B cell (primary cell): ENCODE data around the gene ZNF428. TPM values are rescaled to one million over a fixed set of nuclear protein-coding genes. Genes with fewer than 3 reads are reported as not detected.
A peak's percentile ranks its signal among the peaks of the same experiment; 100 is the strongest.

ENCODE experiments used
- ATAC-seq: fragments of 200-7000 bp; cut with Tn5 transposase; one replicate; pipeline ENCODE4 v1.10.0; 2021; ENCODE audit warnings: low read depth, mild to moderate bottlenecking, moderate number of reproducible peaks, moderate library complexity
- CTCF ChIA-PET: fragments of 350-600 bp; sonication (Branson Sonifier 250); formaldehyde crosslinking; loops from one replicate; lab custom pipeline; 2021; ENCODE audit warnings: antibody characterized with exemption, inconsistent platforms; lab: Charles Lee
- POLR2A ChIA-PET: fragments of 350-600 bp; sonication (Branson Sonifier 250); formaldehyde crosslinking; loops from one replicate; lab custom pipeline; 2021; ENCODE audit warnings: antibody characterized with exemption; lab: Charles Lee
- DNase-seq: peaks from one replicate; pipeline ENCODE4 v3.0.0; 2013
- H2AFZ ChIP-seq: 2 replicates; pipeline ENCODE4 v1.6.1; 2012; ENCODE audit warnings: mild to moderate bottlenecking, low read depth, low read length; ENCODE audit not compliant: insufficient read depth, poor library complexity, severe bottlenecking
- H3K27ac ChIP-seq, 2 donors: 1 replicate in 1 of 2; 2 replicates in 1 of 2; pipeline ENCODE4 v1.5.1; 2012 to 2013; ENCODE audit warnings: low read length in 2 of 2, mild to moderate bottlenecking in 2 of 2, moderate library complexity in 1 of 2
- H3K27me3 ChIP-seq, 4 experiments: fragments of 200-600 bp in 1 of 4; sonication (generic) in 1 of 4; replicated peaks in 1 of 4; 1 replicate in 2 of 4; 2 replicates in 2 of 4; pipeline versions ENCODE4 v1.6.1 to v1.7.0; 2013 to 2016; ENCODE audit warnings: low read length in 3 of 4, mild to moderate bottlenecking in 2 of 4, mixed read lengths in 1 of 4, moderate library complexity in 1 of 4; ENCODE audit not compliant: insufficient read depth in 4 of 4, control insufficient read depth in 3 of 4; ENCODE audit errors: control extremely low read depth in 1 of 4
- H3K36me3 ChIP-seq, 2 experiments: replicated peaks in 1 of 2; 1 replicate in 1 of 2; 2 replicates in 1 of 2; pipeline versions ENCODE4 v1.6.1 to v1.7.1; 2013; ENCODE audit warnings: low read length in 1 of 2; ENCODE audit not compliant: insufficient read depth in 2 of 2, control insufficient read depth in 1 of 2; ENCODE audit errors: control extremely low read depth in 1 of 2, extremely low read depth in 1 of 2
- H3K4me1 ChIP-seq, 2 donors: fragments of 200-600 bp in 1 of 2; sonication (generic) in 1 of 2; 1 replicate in 1 of 2; 2 replicates in 1 of 2; pipeline versions ENCODE4 v1.5.1 to v1.6.1; 2013 to 2017; ENCODE audit warnings: low read length in 2 of 2; ENCODE audit not compliant: control insufficient read depth in 2 of 2, insufficient read depth in 2 of 2
- H3K4me2 ChIP-seq: replicated peaks from 2 replicates; pipeline ENCODE3; 2012; ENCODE audit warnings: mild to moderate bottlenecking, low read depth, low read length; ENCODE audit not compliant: poor library complexity, severe bottlenecking
- H3K4me3 ChIP-seq, 5 experiments: fragments of 200-600 bp in 1 of 5; sonication (generic) in 1 of 5; 1 replicate in 3 of 5; 2 replicates in 2 of 5; pipeline versions ENCODE4 v1.5.1 to v1.7.0; 2011 to 2016; ENCODE audit warnings: low read length in 4 of 5, mild to moderate bottlenecking in 4 of 5, low read depth in 2 of 5, control low read depth in 1 of 5, moderate library complexity in 1 of 5; ENCODE audit not compliant: insufficient read depth in 1 of 5; ENCODE audit errors: control extremely low read depth in 1 of 5, extremely low read depth in 1 of 5
- H3K79me2 ChIP-seq: fragments of 200-600 bp; sonication (generic); one replicate; pipeline ENCODE4 v1.6.0; 2016; ENCODE audit warnings: low read length; ENCODE audit not compliant: control insufficient read depth, insufficient read depth
- H3K9ac ChIP-seq: fragments of 200-600 bp; sonication (generic); 2 replicates; pipeline ENCODE4 v1.6.1; 2017; ENCODE audit warnings: mild to moderate bottlenecking, low read length, moderate library complexity
- H3K9me3 ChIP-seq, 3 donors: one replicate each; pipeline versions ENCODE4 v1.6.1 to v1.7.1; 2013; ENCODE audit warnings: low read length in 2 of 3; ENCODE audit not compliant: control insufficient read depth in 2 of 3, insufficient read depth in 1 of 3; ENCODE audit errors: control extremely low read depth in 1 of 3
- H4K20me1 ChIP-seq: 2 replicates; pipeline ENCODE4 v1.6.0; 2012; ENCODE audit warnings: mild to moderate bottlenecking, low read length; ENCODE audit not compliant: insufficient read depth, control insufficient read depth, poor library complexity, severe bottlenecking
- H3K27ac Mint-ChIP-seq: one replicate; pipeline ENCODE4 v1.8.0; 2021; ENCODE audit warnings: mixed read lengths
- H3K27me3 Mint-ChIP-seq: one replicate; pipeline ENCODE4 v1.8.0; 2021; ENCODE audit warnings: mixed read lengths
- H3K4me1 Mint-ChIP-seq: one replicate; pipeline ENCODE4 v1.8.0; 2021; ENCODE audit warnings: mixed read lengths
- H3K4me3 Mint-ChIP-seq: one replicate; pipeline ENCODE4 v1.8.0; 2021; ENCODE audit warnings: mixed read lengths
- H3K9me3 Mint-ChIP-seq: one replicate; pipeline ENCODE4 v1.8.0; 2022; ENCODE audit warnings: mixed read lengths; ENCODE audit not compliant: insufficient read depth
- EZH2 ChIP-seq: IDR thresholded peaks from 2 replicates; pipeline ENCODE4 v1.6.1; 2012; ENCODE audit warnings: borderline replicate concordance, low read depth, mild to moderate bottlenecking, moderate library complexity, low read length; ENCODE audit not compliant: insufficient read depth, poor library complexity, severe bottlenecking
- WGBS: methylation state at CpG from one replicate; pipeline ENCODE4 v1.1.5; 2013; ENCODE audit warnings: missing lambda C conversion rate; ENCODE audit not compliant: insufficient coverage; 5-methylcytosine and 5-hydroxymethylcytosine counted together
- intact Hi-C: fragments of 100-400 bp; cut with micrococcal nuclease; formaldehyde crosslinking; loops from one replicate; pipeline ENCODE4 v1.10.0; 2022
- polyA plus RNA-seq: library from polyadenylated mRNA; depleted of rRNA; stranded (reverse); fragments of >200 nt; gene quantifications from 2 replicates; pipeline ENCODE4 v1.2.3, GENCODE V29; 2012
- small RNA-seq: library from RNA; depleted of rRNA; stranded (forward); fragments of <200 nt; gene quantifications from one replicate; pipeline ENCODE3, GENCODE V24; 2012; ENCODE audit warnings: low replicate concordance, low read depth; ENCODE audit not compliant: insufficient read length
- total RNA-seq, 2 donors: library from RNA; stranded (reverse); fragments of 120-200 nt in 1 of 2; gene quantifications; 1 replicate in 1 of 2; 2 replicates in 1 of 2; pipeline versions ENCODE4 v1.2.3 to v1.2.4, GENCODE V29; 2013 to 2022
- TF ChIP-seq, protein P1 (sequence below): fragments of 200-600 bp; IDR thresholded peaks from one replicate; pipeline ENCODE4 v1.8.0; 2022; ENCODE audit warnings: antibody characterized with exemption, mild to moderate bottlenecking

The ZNF428 gene
- total and polyA plus RNA-seq, 2 donors (not counting 1 experiment from before 2014, with no cell fraction given): 16.9 to 19.7 TPM

DNA sequence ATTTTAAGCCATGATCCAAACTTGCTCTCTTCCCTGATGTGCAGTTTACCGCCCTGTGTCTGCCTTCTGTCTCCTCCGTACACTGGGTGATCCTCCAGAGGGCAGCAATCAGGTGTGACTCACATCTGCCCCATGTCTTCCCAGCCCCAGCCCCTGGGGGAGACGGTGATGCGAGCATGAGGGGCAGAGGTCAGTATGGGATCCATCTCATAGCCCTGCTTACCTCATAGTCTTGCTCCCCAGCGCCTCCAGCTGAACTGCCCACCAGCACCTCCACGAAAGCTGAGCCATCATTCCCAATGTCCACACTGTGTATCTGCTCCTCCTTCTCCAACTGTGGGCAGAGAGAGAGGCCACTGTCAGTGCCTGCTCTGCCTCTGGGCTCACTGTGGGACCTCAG, 58.7 kb downstream of the ZNF428 start:
- Histone ChIP-seq H3K27me3 (no peaks in the 10 kb centered on the region), H3K4me3 (no peak overlapping the region), H3K4me1 (peaks cover 42 to 52% of the 10 kb centered on the region in 2 donors), H3K9ac (no peak overlapping the region), H3K27ac (peak overlapping the region; percentile 30 to 92), H3K79me2 (peaks cover 33% of the 10 kb centered on the region), H3K9me3 (peaks cover 0 to 11% (median 0%) of the 10 kb centered on the region in 3 donors), H3K4me2 (peak overlapping the region; percentile 69), H2AFZ (no peak overlapping the region), H4K20me1 (no peaks in the 10 kb centered on the region), H3K36me3 (peaks cover 3 to 16% of the 10 kb centered on the region in 2 experiments)
- POLR2A ChIA-PET: interaction anchor here (0.7 to 1.1 kb wide), 2 partner anchors 35 to 239 kb away, joined by 3 read pairs; partner anchors contain the start of genes IRGQ and ZNF576
- 82% methylated on average over 5 of the region's 6 CpGs for WGBS
- peak overlapping the region; percentile 24 for H3K4me3 Mint-ChIP-seq
- DNase-seq: no peak
- H3K27me3 Mint-ChIP-seq: no peaks in the 10 kb centered on the region
- H3K27ac Mint-ChIP-seq: peak overlapping the region; percentile 99
- TF ChIP-seq, protein P1, sequence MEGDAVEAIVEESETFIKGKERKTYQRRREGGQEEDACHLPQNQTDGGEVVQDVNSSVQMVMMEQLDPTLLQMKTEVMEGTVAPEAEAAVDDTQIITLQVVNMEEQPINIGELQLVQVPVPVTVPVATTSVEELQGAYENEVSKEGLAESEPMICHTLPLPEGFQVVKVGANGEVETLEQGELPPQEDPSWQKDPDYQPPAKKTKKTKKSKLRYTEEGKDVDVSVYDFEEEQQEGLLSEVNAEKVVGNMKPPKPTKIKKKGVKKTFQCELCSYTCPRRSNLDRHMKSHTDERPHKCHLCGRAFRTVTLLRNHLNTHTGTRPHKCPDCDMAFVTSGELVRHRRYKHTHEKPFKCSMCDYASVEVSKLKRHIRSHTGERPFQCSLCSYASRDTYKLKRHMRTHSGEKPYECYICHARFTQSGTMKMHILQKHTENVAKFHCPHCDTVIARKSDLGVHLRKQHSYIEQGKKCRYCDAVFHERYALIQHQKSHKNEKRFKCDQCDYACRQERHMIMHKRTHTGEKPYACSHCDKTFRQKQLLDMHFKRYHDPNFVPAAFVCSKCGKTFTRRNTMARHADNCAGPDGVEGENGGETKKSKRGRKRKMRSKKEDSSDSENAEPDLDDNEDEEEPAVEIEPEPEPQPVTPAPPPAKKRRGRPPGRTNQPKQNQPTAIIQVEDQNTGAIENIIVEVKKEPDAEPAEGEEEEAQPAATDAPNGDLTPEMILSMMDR: no peak
- TF ChIP-seq EZH2: no peak
- H3K4me1 Mint-ChIP-seq: peaks cover 53% of the 10 kb centered on the region
- H3K9me3 Mint-ChIP-seq: no peaks in the 10 kb centered on the region
- CTCF ChIA-PET: interaction anchor here (1.0 to 1.9 kb wide), 5 partner anchors 28 to 194 kb away, joined by 3 to 7 read pairs (median 4); partner anchors contain the start of genes IRGQ and SMG9
- ATAC-seq: no peak
- intact Hi-C loops: no loop called here

Small RNA genes within 50 kb of the gene (small RNA-seq; reads per million reads assigned to genes)
- gene RN7SL368P: not detected

Other genes starting within 250 kb of the ZNF428 start
- gene TEX101, start 204.7 kb downstream of the ZNF428 start, total RNA-seq: not detected in 2 replicates
- not detected in 2 replicates for gene TEX101, start 204.7 kb downstream of the ZNF428 start, polyA plus RNA-seq
- 0.27 TPM in 1 of 2 replicates, not detected in the other for gene LYPD3, start 154.0 kb downstream of the ZNF428 start, total RNA-seq
- 2.2 and 3.5 TPM in 2 replicates for gene LYPD3, start 154.0 kb downstream of the ZNF428 start, polyA plus RNA-seq
- 30.7 and 31.1 TPM in 2 replicates for gene PHLDB3, start 114.9 kb downstream of the ZNF428 start, total RNA-seq
- 10.2 and 15.8 TPM in 2 replicates for gene PHLDB3, start 114.9 kb downstream of the ZNF428 start, polyA plus RNA-seq
- gene ETHE1, start 92.4 kb downstream of the ZNF428 start, total RNA-seq: 16.0 and 22.3 TPM in 2 replicates
- gene ETHE1, start 92.4 kb downstream of the ZNF428 start, polyA plus RNA-seq: 22.1 and 39.4 TPM in 2 replicates
- gene ZNF575, start 86.4 kb downstream of the ZNF428 start, total RNA-seq: 4.0 and 5.2 TPM in 2 replicates
- gene ZNF575, start 86.4 kb downstream of the ZNF428 start, polyA plus RNA-seq: 0.87 and 2.3 TPM in 2 replicates
- gene XRCC1, start 44.1 kb downstream of the ZNF428 start, total RNA-seq: 38.2 and 47.4 TPM in 2 replicates
- 24.7 and 34.6 TPM in 2 replicates for gene XRCC1, start 44.1 kb downstream of the ZNF428 start, polyA plus RNA-seq
- 0.97 and 2.9 TPM in 2 replicates for gene PINLYP, start 43.8 kb downstream of the ZNF428 start, total RNA-seq
- gene PINLYP, start 43.8 kb downstream of the ZNF428 start, polyA plus RNA-seq: 1.9 and 2.0 TPM in 2 replicates
- 20.3 and 20.5 TPM in 2 replicates for gene IRGQ, start 23.5 kb downstream of the ZNF428 start, total RNA-seq
- gene IRGQ, start 23.5 kb downstream of the ZNF428 start, polyA plus RNA-seq: 22.6 and 89.6 TPM in 2 replicates
- 17.3 and 23.2 TPM in 2 replicates for gene ZNF576, start 23.0 kb downstream of the ZNF428 start, total RNA-seq
- gene ZNF576, start 23.0 kb downstream of the ZNF428 start, polyA plus RNA-seq: 2.9 and 7.9 TPM in 2 replicates
- 0.63 and 0.64 TPM in 2 replicates for gene SRRM5, start 7.5 kb downstream of the ZNF428 start, total RNA-seq
- gene SRRM5, start 7.5 kb downstream of the ZNF428 start, polyA plus RNA-seq: 1.4 and 1.9 TPM in 2 replicates
- 0.42 and 1.1 TPM in 2 replicates for gene CADM4, start 20.2 kb upstream of the ZNF428 start, total RNA-seq
- 0.10 and 0.21 TPM in 2 replicates for gene CADM4, start 20.2 kb upstream of the ZNF428 start, polyA plus RNA-seq
- 0.99 and 1.0 TPM in 2 replicates for gene PLAUR, start 50.5 kb upstream of the ZNF428 start, total RNA-seq
- 6.9 and 8.0 TPM in 2 replicates for gene PLAUR, start 50.5 kb upstream of the ZNF428 start, polyA plus RNA-seq
- gene IRGC, start 96.4 kb upstream of the ZNF428 start, total RNA-seq: not detected in 2 replicates
- not detected in 2 replicates for gene IRGC, start 96.4 kb upstream of the ZNF428 start, polyA plus RNA-seq
- gene SMG9, start 135.3 kb upstream of the ZNF428 start, total RNA-seq: 87.5 and 89.9 TPM in 2 replicates
- 24.8 and 33.9 TPM in 2 replicates for gene SMG9, start 135.3 kb upstream of the ZNF428 start, polyA plus RNA-seq
- gene KCNN4, start 161.3 kb upstream of the ZNF428 start, total RNA-seq: 107 and 119 TPM in 2 replicates
- 112 and 267 TPM in 2 replicates for gene KCNN4, start 161.3 kb upstream of the ZNF428 start, polyA plus RNA-seq
- gene LYPD5, start 182.8 kb upstream of the ZNF428 start, total RNA-seq: not detected in 2 replicates
- gene LYPD5, start 182.8 kb upstream of the ZNF428 start, polyA plus RNA-seq: 0.46 TPM in 1 of 2 replicates, not detected in the other
- gene ZNF283, start 207.7 kb upstream of the ZNF428 start, total RNA-seq: 20.8 and 23.3 TPM in 2 replicates
- gene ZNF283, start 207.7 kb upstream of the ZNF428 start, polyA plus RNA-seq: 2.1 and 4.2 TPM in 2 replicates